ENCODE data around the gene CEP126. TPM values are rescaled to one million over a fixed set of nuclear protein-coding genes. Genes with fewer than 3 reads are reported as not detected.

Gene CEP126
- total and polyA plus RNA-seq, 2 of the 13 experiments (the other 11 are each of a cell fraction or from before 2014, with no cell fraction given): 1.4 to 1.7 TPM

GRCh38 chr11:101955701-101956100, 40.9 kb downstream of the CEP126 start:
- Histone ChIP-seq H3K4me3 (replicated peaks in 1 of 3; ENCODE audit: insufficient read depth in 1 of 3, low read depth in 2 of 3, low read length in 3 of 3) (no peak overlapping the region), H3K9me3 (ENCODE audit: low read length) (no peaks in the 10 kb centered on the region), H3K36me3 (replicated peaks in 1 of 2; ENCODE audit: control insufficient read depth in 1 of 2, insufficient read depth in 2 of 2, low read length in 2 of 2) (no peaks in the 10 kb centered on the region), H2AFZ (ENCODE audit: low read length) (no peak overlapping the region), H3K9ac (ENCODE audit: insufficient read depth, low read depth, low read length) (no peak overlapping the region), H3K4me2 (ENCODE audit: low read depth, low read length) (no peak overlapping the region), H3K27me3 (ENCODE audit: control insufficient read depth in 1 of 2, insufficient read depth in 2 of 2, low read length in 2 of 2) (no peaks in the 10 kb centered on the region), H3K27ac (ENCODE audit: extremely low read length, insufficient read depth, low read length) (no peak overlapping the region), H4K20me1 (ENCODE audit: insufficient read depth, low read length) (no peaks in the 10 kb centered on the region), H3K79me2 (ENCODE audit: insufficient read depth, low read length) (no peaks in the 10 kb centered on the region), H3K4me1 (ENCODE audit: insufficient read depth, low read length) (peaks cover 10% of the 10 kb centered on the region)
- CTCF ChIA-PET (ENCODE audit: low intra/inter-chr PET ratio, low total read pairs): no interaction called here
- in situ Hi-C loops (cut with HindIII; ENCODE audit: extremely low pct_ligation_motif_present, low pct_unique_long_range_greater_than_20kb): no loop called here
- intact Hi-C loops (cut with micrococcal nuclease; ENCODE audit: unreplicated experiment): no loop called here
- no peak for DNase-seq (ENCODE audit: low spot score)
- 92% methylated on average over 5 of the region's 5 CpGs for WGBS (ENCODE audit: low lambda C conversion rate)
- no TSS peak for BruUV-seq (replicated peaks)
- no peak for ATAC-seq
- no peak for FAIRE-seq
- no peak for TF ChIP-seq IKZF5 (CRISPR knock-in tag; IDR thresholded peaks at IDR 0.05)
- no peak for TF ChIP-seq BRD4 (CRISPR knock-in tag; IDR thresholded peaks at IDR 0.05)
- no peak for TF ChIP-seq BCLAF1 (IDR thresholded peaks at IDR 0.05)
- TF ChIP-seq NFE2L1 (CRISPR knock-in tag; IDR thresholded peaks at IDR 0.05; ENCODE audit: borderline replicate concordance): no peak
- TF ChIP-seq ZNF75D (CRISPR knock-in tag; IDR thresholded peaks at IDR 0.05; ENCODE audit: borderline replicate concordance): no peak
- TF ChIP-seq MEIS1 (CRISPR knock-in tag; IDR thresholded peaks at IDR 0.05; ENCODE audit: borderline replicate concordance): no peak
- TF ChIP-seq ZNF674 (CRISPR knock-in tag; IDR thresholded peaks at IDR 0.05; ENCODE audit: low read depth): no peak
- TF ChIP-seq PHB2 (IDR thresholded peaks at IDR 0.05; ENCODE audit: partially characterized antibody): no peak
- TF ChIP-seq SOX6 (IDR thresholded peaks at IDR 0.05): no peak
- no peak for TF ChIP-seq SOX6 (CRISPR knock-in tag; IDR thresholded peaks at IDR 0.05)
- no peak for TF ChIP-seq DRAP1 (CRISPR knock-in tag; IDR thresholded peaks at IDR 0.05)
- no peak for TF ChIP-seq ZNF281 (CRISPR knock-in tag; IDR thresholded peaks at IDR 0.05; ENCODE audit: borderline replicate concordance)
- no peak for TF ChIP-seq ZNF816 (CRISPR knock-in tag; IDR thresholded peaks at IDR 0.05; ENCODE audit: borderline replicate concordance)
- no peak for TF ChIP-seq ZNF232 (CRISPR knock-in tag; IDR thresholded peaks at IDR 0.05; ENCODE audit: borderline replicate concordance)
- TF ChIP-seq ZNF367 (CRISPR knock-in tag; IDR thresholded peaks at IDR 0.05; ENCODE audit: borderline replicate concordance): no peak
- TF ChIP-seq MAFK (conservative IDR thresholded peaks at IDR 0.05 in 1 of 2, IDR thresholded peaks at IDR 0.05 in 1 of 2; ENCODE audit: low read length in 2 of 2): no peak
- no peak for TF ChIP-seq ZNF605 (CRISPR knock-in tag; IDR thresholded peaks at IDR 0.05)
- POLR2A ChIA-PET: no interaction called here

Measured in HepG2 (cell line).